GM19468 (cell line): ENCODE data around the gene RAB43.

Experiments used
- ATAC-seq: cut with Tn5 transposase; IDR thresholded peaks from one replicate; pipeline ENCODE4 v1.9.1; 2021; ENCODE audit warnings: mild to moderate bottlenecking, moderate library complexity, moderate number of reproducible peaks; ENCODE audit not compliant: unreplicated experiment; ENCODE audit errors: extremely low read depth

The RAB43 gene

DNA sequence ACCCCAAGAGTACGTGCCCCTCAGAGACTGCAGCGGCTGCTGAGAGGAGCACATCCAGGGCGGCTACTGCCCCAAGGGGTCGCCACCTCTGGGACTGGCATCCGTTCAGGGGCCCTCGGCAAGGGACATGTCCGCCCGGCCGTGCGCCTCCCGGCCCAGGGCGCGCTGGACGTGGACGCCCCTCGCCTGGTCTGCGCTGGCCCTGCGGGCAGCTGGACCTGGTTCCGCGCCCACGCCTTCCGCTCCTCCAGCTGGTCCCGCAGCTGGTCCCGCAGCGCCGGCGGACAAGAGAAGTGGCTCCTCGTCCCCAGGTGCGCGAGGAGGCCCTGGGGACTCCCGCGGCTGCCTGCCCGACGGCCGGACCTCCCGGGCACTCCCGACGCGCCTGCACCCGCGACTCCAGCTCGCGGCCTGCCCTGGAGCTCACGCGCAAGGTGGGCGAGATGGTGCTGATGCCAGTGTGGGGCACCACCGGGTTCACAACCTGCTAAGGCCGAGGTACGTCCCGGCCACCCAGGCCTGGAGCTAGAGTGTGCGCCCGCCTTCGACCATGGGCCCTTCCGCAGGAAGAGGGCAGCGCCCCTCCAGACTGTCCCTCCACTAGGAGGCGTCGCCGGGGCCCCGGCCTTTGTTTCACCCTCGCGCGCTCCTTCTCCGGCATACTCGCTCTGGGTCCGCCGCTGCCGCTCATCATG lies 75.4 kb downstream of the RAB43 start:
- no peak for ATAC-seq

DNA sequence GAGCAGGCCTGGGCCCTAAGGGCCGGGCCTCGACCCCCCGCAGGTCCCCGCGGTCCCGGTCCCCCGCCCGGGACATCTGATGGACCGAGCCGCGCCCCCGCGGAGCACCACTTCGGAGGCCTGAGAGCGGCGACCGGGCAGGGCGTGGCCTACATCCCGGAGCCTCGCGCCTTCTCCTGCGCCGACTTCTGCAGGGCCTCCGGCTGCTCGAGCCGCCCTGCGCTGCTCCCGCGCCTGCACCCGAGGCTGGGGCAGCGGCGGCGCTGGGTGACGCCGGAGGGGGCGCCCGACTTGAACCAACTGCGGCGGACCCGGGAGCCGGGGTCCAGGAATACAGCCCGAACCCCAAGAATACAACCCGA lies 75.9 kb downstream of the RAB43 start:
- ATAC-seq: no peak

- no peak for ATAC-seq
Measured at GRCh38 chr3:129040579-129041300, 80.9 kb downstream of the RAB43 start.

- no peak for ATAC-seq
Measured at GRCh38 chr3:129040039-129040336, 81.6 kb downstream of the RAB43 start.

DNA sequence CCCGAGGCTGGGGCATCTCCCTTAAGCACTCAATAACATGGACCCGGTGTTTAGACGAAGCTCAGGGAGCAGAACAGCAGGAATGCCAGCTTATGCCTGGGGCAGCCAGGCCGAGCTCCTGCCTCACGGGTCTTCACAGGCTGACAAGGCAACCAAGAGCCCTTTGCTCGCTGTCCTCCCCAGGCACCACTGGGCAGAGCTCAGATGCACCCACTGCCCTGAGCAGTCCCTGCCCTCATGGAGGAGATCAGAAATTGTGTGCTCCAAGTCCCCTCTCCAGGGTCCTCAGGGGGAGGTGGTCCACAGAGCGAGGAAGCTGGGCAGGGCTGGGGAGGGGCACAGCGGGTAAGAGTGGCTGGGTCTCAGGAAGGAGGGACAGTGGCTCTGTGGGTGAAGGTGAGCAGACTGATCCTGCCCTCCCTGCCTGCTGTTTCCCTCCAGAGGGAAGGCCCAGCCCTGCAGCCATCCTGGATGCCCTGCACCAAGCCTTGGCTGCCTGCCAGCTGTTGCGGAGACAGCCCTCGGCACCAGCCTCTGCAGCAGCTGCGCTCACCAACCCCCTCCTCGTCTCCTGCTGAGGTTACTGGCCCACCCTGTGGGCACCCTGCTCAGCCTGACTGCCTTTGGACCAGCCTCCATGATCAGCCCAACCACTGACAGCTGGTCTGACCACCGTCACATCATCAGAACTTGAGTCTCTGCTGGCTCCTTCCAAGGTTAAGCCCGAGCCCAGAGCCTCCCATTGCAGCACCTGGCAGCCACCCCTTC lies 82.1 kb downstream of the RAB43 start:
- no peak for ATAC-seq

DNA sequence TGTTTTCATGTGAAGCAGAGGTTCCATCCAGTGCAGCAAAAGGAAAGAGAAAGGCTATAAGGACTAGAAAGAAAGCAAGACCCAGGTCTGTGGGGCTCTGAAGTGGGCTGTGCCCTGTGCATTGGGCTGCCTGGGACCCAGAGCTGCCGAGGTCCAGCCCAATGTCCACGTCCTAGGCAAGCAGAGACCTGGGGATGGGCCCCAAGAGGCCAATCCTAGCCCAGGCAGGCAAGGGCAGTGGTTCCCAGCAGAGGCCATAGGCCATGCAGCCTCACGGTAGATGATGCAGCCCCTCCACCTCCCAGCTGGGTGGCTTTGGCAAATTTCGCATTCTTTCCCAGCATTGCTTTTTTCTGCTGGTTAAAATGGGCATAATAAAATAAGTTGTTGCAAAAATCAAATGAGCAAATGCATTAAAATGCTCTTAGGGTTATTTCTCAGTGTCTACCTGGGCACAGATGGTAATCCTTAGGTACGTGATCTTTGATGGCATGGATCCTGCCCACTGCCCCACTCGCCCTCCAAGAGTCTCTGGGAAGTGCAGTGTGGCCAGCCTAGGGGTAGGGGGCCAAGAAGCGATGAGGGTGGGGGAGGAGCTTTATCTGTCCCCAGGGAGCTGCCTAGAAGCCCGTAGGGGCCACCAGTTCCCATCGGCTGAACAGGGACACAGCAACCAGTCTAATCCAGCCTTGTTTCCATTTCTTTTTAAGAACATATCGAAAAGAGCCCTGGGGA lies 83.3 kb downstream of the RAB43 start:
- ATAC-seq: no peak
